Thyroid gland (tissue), 4 donors: ENCODE measurements around the gene TRAK1. TPM values are rescaled to one million over a fixed set of nuclear protein-coding genes. Genes with fewer than 3 reads are reported as not detected.

Experiments
- DNase-seq, 2 donors: peaks; one replicate each; pipeline ENCODE4 v3.0.0-alpha.2; 2019
- H3K27ac ChIP-seq, 3 donors: fragments of 200-600 bp; sonication (generic); 1 replicate in 2 of 3; 2 replicates in 1 of 3; pipeline ENCODE4 v1.5.1; 2016 to 2019; ENCODE audit warnings: mild to moderate bottlenecking in 1 of 3, moderate library complexity in 1 of 3
- H3K27me3 ChIP-seq: fragments of 200-600 bp; sonication (generic); one replicate; pipeline ENCODE4 v1.5.1; 2019
- H3K36me3 ChIP-seq, 2 donors: fragments of 200-600 bp; sonication (generic); one replicate each; pipeline ENCODE4 v1.5.1; 2016 to 2019
- H3K4me1 ChIP-seq, 2 donors: fragments of 200-600 bp; sonication (generic); one replicate each; pipeline ENCODE4 v1.5.1; 2017 to 2019
- H3K4me3 ChIP-seq, 3 donors: fragments of 200-600 bp; sonication (generic); replicated peaks in 1 of 3; 1 replicate in 2 of 3; 2 replicates in 1 of 3; pipeline ENCODE4 v1.5.1; 2016; ENCODE audit warnings: mild to moderate bottlenecking in 1 of 3
- H3K9me3 ChIP-seq: fragments of 200-600 bp; sonication (generic); one replicate; pipeline ENCODE4 v1.5.1; 2017
- CTCF ChIP-seq, 6 experiments: fragments of 200-600 bp in 3 of 6; fragments of 450-650 bp in 3 of 6; sonication (generic) in 3 of 6; IDR thresholded peaks; one replicate each; pipeline ENCODE4 v1.5.1; 2016 to 2019; ENCODE audit warnings: antibody characterized with exemption in 6 of 6, mild to moderate bottlenecking in 2 of 6, inconsistent platforms in 1 of 6, moderate library complexity in 1 of 6
- POLR2A ChIP-seq, 2 donors: fragments of 450-650 bp; IDR thresholded peaks; one replicate each; pipeline ENCODE4 v1.6.1; 2017; ENCODE audit warnings: antibody characterized with exemption in 2 of 2, mild to moderate bottlenecking in 2 of 2, moderate library complexity in 1 of 2
- WGBS, 2 donors: methylation state at CpG; one replicate each; pipeline ENCODE4 v1.1.5; 2017; 5-methylcytosine and 5-hydroxymethylcytosine counted together
- intact Hi-C: fragments of 100-400 bp; cut with DNase I; formaldehyde crosslinking; loops from one replicate; pipeline ENCODE4 v1.15.1; 2023
- total RNA-seq, 4 donors: library from RNA; depleted of rRNA; stranded (reverse); fragments of >200 nt; gene quantifications; one replicate each; pipeline ENCODE4 v1.2.3, GENCODE V29; 2016

TRAK1 gene
- total RNA-seq, 4 donors from 2014 or later = 46.1 to 87.8 (median 76.4) TPM

- no peak overlapping the region for H3K4me3 ChIP-seq
- peak overlapping the region in 2 of 3 donors; percentile 19 to 27 for H3K27ac ChIP-seq
- WGBS, 2 donors = 92 to 96% methylated on average over 6 of the region's 6 CpGs
- H3K4me1 ChIP-seq = peaks cover 43 to 76% of the 10 kb centered on the region in 2 donors
- no peaks in the 10 kb centered on the region for H3K9me3 ChIP-seq
- no peak for DNase-seq
- no peaks in the 10 kb centered on the region for H3K27me3 ChIP-seq
- intact Hi-C loops = no loop called here
- TF ChIP-seq POLR2A (IDR thresholded peaks at IDR 0.05) (no peak), CTCF (IDR thresholded peaks at IDR 0.05) (no peak)
- H3K36me3 ChIP-seq = no peaks in the 10 kb centered on the region
Measured at GRCh38 chr3:42050126-42050525, 41.0 kb upstream of the TRAK1 start.

- Histone ChIP-seq H3K27ac (peak overlapping the region; percentile 74 to 87 (median 87)), H3K9me3 (no peaks in the 10 kb centered on the region), H3K4me1 (peaks cover 35 to 62% of the 10 kb centered on the region in 2 donors), H3K4me3 (no peak overlapping the region), H3K27me3 (no peaks in the 10 kb centered on the region), H3K36me3 (no peaks in the 10 kb centered on the region)
- intact Hi-C loops = no loop called here
- 72 to 80% methylated on average over 4 of the region's 4 CpGs for WGBS, 2 donors
- TF ChIP-seq POLR2A (IDR thresholded peaks at IDR 0.05) (no peak), CTCF (IDR thresholded peaks at IDR 0.05) (no peak)
- no peak for DNase-seq
Measured at GRCh38 chr3:42051384-42052131, 39.6 kb upstream of the TRAK1 start.

GRCh38 chr3:42052132-42052483 lies 39.0 kb upstream of the TRAK1 start:
- intact Hi-C loops = no loop called here
- peaks cover 40 to 65% of the 10 kb centered on the region in 2 donors for H3K4me1 ChIP-seq
- H3K27me3 ChIP-seq = no peaks in the 10 kb centered on the region
- no peak overlapping the region for H3K4me3 ChIP-seq
- no peaks in the 10 kb centered on the region for H3K36me3 ChIP-seq
- no peak for DNase-seq
- H3K9me3 ChIP-seq = no peaks in the 10 kb centered on the region
- TF ChIP-seq CTCF (IDR thresholded peaks at IDR 0.05) = no peak
- TF ChIP-seq POLR2A (IDR thresholded peaks at IDR 0.05) = no peak
- WGBS, 2 donors = 85 to 100% methylated on average over 2 of the region's 2 CpGs
- peak overlapping the region; percentile 74 to 87 (median 87) for H3K27ac ChIP-seq

GRCh38 chr3:42052484-42053351 lies 38.4 kb upstream of the TRAK1 start:
- H3K36me3 ChIP-seq = no peaks in the 10 kb centered on the region
- peak in 1 of 6 experiments; percentile 10 for TF ChIP-seq CTCF (IDR thresholded peaks at IDR 0.05)
- no peak for TF ChIP-seq POLR2A (IDR thresholded peaks at IDR 0.05)
- no peak overlapping the region for H3K4me3 ChIP-seq
- peak overlapping the region; percentile 74 to 87 (median 87) for H3K27ac ChIP-seq
- intact Hi-C loops = no loop called here
- H3K4me1 ChIP-seq = peaks cover 46 to 69% of the 10 kb centered on the region in 2 donors
- no peaks in the 10 kb centered on the region for H3K9me3 ChIP-seq
- 37 to 40% methylated on average over 9 to 10 of the region's 10 CpGs for WGBS, 2 donors
- H3K27me3 ChIP-seq = no peaks in the 10 kb centered on the region
- no peak for DNase-seq

GRCh38 chr3:42053476-42053875 lies 37.7 kb upstream of the TRAK1 start:
- Histone ChIP-seq H3K4me1 (peaks cover 47 to 69% of the 10 kb centered on the region in 2 donors), H3K27ac (peak overlapping the region; percentile 74 to 87 (median 87)), H3K4me3 (no peak overlapping the region), H3K9me3 (no peaks in the 10 kb centered on the region), H3K36me3 (no peaks in the 10 kb centered on the region), H3K27me3 (no peaks in the 10 kb centered on the region)
- 55 to 67% methylated on average over 7 of the region's 7 CpGs for WGBS, 2 donors
- intact Hi-C loops = no loop called here
- TF ChIP-seq CTCF (IDR thresholded peaks at IDR 0.05) (no peak), POLR2A (IDR thresholded peaks at IDR 0.05) (no peak)
- DNase-seq = peak; percentile 50 to 53
